ENCODE measurements around the gene MKKS.
"Not testable (repeated sequence)": the region's sequence is repeated elsewhere in the genome, so short reads cannot be mapped to it uniquely, and the experiment has no call there.

Gene MKKS

DNA sequence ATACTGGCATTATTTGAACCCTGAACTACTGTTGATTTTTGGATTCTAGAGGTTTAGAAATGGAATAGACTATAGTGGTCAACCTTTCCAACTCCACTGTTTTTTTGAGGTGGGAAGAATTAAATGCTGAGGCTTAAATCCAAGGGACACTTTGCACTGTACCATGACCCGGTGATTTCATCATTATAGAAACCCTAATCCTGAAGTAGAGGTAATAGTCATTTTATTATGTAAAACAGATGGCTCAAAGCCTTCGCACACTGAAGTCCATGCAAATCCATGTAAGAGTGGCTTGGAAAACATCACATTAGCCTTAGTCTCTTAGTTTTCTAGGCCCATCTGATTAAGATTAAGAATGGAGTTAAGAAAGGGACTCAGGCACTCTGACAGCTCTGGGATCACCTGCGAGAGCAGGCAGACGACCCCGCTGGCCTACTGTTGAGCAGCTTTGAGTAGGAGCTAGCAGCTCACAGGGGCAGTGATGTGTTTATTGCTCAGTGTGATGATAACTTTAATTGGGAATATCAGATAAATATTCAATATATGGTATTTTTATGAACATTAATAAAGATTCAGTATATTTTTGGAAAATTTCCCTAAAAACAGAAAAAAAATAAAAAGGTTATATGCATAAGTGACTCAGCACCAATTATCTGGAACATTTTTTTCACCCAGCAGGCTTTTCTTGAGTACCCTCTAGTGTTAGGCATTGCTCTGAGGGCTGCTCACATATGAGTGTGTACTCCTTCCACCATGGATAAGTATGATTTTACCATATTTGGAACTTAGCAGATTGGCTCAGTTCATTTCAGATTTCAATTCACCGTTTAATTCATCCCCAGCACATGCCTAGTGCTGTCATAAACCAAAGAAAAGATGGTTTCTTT, 14.5 kb upstream of the MKKS start:
- peak; percentile 38 for DNase-seq

DNA sequence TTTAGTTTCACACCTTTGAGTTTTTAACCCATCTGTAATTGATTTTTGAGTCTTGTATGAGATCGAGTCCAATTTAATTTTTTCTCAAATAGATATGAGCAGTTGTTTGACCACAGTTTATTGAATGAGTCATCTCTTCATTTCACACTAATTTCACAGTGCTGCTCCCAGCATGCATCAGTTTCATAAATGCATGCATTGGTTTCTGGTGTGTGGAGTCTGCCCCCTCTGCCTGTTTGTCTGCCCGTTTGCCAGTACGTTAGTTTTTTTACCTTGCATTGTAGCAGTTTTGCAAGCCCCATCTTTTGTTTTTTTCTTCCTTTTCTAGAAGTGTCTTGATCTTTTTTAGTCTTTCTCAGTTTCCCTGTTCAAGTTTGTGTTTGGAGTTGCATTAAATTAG, 13.0 kb upstream of the MKKS start:
- peak; percentile 78 for DNase-seq

DNA sequence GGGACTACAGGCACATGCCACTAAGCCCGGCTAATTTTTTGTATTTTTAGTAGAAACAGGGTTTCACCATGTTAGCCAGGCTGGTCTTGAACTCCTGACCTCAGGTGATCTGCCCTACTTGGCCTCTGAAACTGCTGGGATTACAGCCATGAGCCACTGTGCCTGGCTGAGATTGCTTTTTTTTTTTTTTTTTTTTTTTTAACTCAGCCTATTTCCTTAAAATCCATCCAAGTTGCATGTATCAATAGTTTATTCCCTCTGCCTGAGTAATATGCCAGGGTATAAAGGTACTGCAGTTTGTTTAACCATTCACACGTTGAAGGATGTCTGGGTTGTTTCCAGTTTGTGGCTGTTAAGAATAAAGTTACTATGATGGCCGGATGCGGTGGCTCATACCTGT, 11.7 kb upstream of the MKKS start:
- DNase-seq: no peak

DNA sequence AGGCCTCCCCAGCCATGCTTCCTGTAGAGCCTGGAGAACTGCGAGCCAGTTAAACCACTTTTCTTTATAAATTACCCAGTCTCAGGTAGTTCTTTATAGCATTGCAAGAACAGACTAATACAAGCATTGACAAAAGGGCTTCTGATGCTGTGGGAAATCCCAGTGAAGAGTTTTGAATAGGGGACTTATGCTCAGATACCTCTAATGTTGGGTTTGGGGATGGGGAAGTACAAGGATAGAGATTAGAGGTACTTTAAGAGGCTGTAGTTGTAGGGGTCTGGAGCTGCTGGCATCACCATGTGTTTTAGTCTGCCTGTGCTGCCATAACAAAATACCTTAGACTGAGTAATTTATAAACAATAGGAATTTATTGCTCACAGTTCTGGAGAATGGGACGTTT, 9.9 kb upstream of the MKKS start:
- no peak for DNase-seq

DNA sequence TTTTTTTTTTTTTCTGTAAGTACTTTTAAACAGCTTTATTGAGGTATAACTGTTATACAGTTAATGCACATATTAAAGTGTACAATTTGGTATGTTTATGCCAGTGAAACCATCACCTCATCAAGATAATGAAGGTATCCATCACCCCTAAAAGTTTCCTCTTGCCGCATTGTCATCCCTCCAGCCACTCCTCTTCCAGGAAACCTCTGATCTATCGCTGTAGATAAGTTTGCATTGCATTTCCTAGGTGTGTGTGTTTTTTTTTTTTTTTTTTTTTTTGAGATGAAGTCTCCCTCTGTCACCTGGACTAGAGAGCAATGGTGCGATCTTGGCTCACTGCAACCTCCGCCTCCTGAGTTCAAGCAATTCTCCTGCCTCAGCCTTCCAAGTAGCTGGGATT, 4.2 kb upstream of the MKKS start:
- DNase-seq: no peak

DNA sequence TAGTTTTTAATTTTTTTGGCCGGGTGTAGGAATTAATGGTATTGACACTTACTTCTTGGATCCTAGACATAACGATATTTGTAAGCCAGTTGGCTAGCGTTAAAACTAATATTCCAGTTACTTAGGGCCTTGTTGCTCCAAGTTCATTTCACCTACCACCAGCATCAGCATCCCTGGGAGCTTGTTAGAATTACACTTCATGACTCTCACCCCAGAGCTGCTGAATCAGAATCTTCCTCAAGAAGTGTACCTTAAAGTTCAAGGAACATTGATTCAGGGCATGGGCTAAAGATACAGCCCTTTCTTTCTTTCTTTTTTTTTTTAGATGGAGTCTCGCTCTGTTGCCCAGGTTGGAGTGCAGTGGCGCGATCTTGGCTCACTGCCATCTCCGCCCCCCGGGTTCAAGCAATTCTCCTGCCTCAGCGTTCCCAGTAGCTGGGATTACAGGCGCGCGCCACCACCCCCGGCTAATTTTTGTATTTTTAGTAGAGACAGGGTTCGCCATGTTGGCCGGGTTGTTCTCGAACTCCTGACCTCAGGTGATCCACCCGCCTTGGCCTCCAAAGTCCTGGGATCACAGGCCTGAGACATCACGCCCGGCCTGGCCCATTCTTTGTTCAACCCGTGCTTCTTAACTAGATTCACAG, 2.2 kb upstream of the MKKS start:
- no peak for DNase-seq

DNA sequence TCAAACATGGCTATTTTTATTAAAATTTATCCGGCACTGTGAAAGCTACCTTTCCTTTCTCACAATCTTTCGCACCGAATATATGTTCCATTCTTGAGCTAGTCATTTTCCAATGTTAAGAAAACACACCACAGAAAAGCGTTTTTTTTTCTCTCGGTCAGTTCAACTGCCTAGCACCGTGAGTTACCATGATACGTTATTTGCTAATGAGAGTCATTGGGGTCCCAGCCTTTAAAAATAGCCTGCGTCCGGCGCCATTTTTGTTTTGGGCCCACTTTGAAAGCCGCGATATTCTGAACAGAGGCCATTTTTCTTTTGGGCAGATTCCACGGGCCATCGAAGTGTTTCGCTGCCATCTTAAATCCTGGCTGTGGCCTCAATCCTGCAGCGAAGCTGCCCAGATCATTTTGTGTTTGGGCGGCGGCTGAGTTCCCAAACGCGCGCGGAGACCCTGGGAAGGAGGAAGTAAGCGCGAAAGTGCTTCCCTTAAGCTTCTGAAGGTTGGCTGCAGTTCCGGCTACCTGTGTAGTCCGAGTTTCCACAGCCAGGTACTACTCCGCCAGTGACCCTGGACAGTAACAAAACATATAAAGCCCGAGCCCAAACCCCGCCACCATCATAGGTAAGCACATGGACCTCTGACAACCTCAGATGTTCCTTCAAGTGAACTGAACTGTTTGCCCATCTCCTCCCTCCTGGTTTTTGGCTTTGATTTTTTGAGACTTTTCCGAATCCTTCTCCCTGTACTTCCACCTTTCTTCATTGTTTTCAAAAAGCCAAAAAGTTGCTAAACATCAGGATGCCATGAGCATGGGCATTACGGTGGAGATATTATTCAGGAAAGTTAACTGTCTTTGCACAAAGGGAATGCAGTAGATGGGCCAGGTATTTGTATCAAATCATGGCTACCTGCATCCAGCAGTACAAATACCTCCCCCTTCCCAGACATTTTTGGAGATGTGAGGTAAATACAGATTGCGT, 1.1 kb upstream of the MKKS start, which contains the start of gene SLX4IP:
Gene SLX4IP (plus strand): TSS at position 474 of the 981 bp plus-strand sequence. CDS start 22,900 bp downstream, outside the sequence.
- peak; percentile 97 for DNase-seq

DNA sequence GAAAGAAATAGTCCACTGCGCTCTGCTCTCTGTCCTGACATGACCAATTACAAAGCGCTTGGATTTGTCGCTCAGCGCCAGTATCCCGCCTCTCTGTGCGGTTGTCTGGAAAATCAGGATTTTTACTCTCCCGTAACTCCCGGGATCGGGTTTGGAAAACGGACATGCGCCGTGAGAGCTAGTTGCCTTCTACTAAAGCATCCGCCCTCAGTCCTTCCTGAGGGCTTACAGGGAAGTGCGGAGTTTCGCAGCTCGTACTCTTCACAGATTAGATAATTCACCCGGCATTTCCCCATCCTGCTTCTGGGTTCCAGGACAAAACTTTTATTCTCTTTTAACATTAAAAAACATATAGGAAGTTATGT, 427 bp upstream of the MKKS start:
- DNase-seq: peak; percentile 99

DNA sequence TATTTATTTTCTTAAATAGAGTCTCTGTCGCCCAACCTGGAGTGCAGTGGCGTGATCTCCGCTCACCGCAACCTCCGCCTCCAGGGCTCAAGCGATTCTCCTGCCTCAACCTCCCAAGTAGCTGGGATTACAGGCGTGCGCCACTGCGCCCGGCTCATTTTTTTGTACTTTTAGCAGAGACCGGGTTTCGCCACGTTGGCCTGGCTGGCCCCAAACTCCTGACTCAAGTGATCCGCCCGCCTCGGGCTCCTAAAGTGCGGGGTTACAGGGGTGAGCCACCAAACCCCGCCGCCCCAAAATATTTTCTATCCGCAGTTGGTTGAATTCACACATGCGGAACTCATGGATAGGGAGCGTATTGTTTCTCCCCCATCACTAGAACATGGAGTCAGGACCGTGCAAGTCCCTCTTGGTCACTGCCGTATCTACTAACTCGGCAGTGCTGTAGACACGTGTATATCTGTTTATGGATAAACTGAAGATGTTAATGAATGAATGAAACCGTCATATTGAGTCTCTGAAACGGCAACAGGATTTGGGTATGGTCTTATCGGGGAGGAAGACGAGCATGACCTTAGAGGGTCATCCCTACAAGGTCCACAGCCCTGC, 904 bp downstream of the MKKS start:
- no peak for DNase-seq

DNA sequence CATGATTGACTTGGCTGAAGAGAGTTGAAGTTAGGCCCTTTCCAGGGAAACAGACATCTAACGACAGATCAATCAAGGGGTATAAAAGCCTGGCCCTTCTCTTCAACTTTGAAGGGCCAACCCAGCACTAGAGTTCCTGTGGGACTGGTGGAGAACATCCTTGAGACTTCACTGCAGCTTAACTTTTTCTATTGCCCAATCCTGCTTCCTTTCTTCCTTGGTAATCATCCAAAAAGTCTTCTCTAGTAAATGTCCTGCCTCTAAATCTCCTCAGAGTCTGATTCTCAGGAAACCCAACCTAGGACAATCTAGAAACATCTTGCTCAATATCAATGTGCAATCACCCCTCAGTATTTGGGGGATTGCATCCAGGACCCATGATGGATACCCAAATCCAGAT, 1.9 kb downstream of the MKKS start:
- DNase-seq: no peak

DNA sequence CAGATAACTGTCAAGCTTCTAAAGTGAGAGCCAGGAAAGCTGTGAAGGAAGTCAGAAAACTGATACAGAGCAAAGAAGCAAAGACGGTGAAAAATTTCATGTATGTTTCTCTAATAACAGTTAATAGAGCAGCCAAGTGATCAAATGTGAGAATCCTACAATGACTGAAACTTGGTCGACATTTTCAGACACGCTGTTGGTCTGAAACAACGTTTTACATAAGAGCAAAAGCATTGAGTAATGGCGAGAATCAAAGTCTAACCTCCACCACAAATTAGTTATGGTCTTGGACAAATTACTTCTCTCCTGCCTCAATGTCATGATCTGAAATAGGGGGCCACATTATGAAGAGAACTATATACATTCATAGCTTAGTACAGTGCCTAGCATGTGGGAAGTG, 3.3 kb downstream of the MKKS start:
- no peak for DNase-seq

DNA sequence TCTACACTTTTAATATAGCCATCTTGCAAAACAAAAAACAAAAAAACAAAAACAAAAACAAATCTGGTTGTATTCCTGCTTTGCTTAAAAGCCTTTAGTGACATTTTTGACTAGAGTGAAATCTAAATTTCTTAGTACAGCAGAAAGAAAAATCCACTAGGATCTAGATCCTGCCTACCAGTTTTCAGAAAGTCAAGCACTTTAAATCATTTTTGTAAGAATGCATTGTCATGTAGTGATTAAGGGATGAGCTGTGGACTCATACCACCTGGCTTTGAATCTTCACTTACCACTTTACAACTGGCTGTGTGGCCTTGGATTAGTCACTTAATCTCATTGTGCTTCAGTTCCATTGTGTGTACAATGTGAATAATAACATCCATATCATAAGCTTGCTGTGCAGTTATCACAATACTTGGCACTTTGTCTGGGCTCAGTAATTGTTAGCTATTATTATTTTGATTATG, 4.0 kb downstream of the MKKS start:
- no peak for DNase-seq

DNA sequence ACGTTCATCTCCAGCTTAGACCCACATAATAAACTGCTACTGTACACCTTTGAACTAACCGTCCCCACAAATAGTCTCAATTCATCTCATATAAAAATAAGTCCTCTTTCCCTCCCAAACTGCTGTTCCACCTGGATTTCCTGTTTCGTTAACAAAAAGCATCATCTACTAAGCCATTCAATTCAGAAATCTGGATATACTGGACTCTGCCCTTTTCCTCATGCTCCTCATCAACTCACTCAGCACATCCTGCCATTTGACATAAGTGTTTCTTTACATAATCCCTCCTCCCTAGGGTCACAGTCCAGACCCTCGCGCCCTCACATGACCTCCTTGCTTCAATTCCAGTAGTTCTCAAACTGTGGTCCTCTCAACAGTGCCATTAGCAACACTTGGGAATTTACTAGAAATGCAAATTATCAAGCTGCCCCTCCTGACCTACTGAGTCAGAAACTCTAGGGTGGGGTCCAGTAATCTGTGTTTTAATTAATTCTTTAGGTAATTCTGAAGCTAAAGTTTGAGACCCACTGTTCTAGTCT, 4.5 kb downstream of the MKKS start:
- DNase-seq: no peak

DNA sequence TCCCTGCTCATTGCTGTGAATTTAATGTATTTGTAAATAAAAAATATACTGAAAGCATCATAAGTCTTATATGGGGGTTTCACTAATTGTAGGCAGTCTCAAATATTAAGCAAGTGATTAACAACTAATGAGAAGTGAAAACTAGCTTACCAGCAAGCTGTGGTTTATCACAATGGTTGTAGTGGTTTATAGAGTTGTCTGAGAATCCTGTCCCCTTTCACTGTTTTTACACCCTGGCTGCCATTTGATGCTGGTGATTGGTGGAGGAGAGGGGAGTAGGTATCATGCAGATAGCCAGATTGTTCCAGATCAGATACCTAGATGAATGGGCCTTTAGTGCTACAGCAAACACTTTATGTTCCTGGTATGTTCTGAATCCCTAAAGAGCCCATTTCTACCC, 6.0 kb downstream of the MKKS start:
- no peak for DNase-seq

DNA sequence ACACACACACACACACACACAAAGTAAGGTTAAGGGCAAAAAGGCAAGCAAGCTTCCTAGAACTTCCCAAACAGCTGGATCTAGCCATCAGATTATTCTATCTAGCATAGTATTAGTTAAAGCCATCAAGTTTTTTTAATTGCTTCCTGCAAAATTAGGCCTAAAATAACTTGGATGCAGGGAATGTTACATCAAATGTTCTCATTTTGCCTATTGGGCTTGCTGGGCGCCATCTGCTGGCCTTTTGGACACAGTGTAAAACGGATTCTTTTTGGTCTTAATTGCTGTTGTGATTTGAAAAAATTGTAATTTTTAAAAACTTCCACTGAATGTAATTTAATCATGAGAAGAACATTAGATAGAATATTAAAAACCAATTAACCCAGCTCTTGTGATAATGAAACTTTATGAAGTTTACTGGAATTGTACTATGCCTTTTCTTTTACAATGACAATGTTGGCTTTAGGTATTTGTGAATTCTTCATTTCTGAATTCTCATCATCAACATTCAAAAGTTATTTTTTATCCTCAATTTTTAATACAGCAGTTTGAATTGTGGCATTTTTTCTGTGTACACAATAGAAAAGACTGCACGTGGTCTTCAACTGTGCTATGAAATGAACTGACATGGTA, 6.8 kb downstream of the MKKS start:
- DNase-seq: peak; percentile 60

DNA sequence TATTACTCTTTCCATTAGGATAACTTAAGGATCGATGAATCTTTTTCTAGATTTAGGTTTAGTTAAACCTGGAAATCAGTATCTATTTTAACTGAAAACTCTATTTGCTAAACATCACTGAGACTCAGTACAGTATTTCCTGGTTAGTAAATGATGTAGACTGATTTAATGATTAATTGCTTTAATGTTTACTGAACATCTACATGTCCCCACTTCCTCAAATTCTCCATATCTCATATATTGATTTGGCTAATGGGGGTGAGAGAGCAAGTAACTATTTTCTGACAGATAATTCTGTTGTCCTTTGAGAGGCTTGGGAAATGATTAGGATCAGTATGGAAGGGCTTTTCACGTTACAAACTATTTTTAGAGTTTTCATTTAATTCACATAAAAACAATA, 10.3 kb downstream of the MKKS start:
- no peak for DNase-seq

DNA sequence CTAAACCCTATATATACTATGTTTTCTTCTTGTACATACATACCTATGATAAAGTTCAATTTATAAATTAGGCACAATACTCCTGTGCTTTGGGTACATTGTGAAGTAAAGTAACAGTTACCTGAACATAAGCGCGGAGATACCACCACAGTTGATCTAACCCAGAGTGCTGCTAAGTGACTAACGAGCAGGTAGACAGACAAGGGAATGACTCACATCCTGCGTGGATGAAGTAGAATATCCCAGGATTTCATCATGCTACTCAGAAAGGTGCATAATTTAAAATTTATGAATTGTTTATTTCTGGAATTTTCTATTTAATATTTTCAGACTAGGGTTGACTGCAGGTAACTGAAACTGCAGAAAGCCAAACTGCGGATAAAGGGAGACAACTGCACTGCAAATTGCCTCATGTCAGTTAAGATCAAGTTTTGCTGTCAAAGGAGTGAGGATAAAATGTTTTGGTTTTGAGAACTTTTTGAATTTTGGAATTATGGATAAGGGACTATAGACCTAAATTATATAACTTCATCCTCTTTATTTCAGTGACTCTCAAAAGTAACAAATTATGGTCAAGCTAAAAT, 14.4 kb downstream of the MKKS start:
- DNase-seq: peak; percentile 25

DNA sequence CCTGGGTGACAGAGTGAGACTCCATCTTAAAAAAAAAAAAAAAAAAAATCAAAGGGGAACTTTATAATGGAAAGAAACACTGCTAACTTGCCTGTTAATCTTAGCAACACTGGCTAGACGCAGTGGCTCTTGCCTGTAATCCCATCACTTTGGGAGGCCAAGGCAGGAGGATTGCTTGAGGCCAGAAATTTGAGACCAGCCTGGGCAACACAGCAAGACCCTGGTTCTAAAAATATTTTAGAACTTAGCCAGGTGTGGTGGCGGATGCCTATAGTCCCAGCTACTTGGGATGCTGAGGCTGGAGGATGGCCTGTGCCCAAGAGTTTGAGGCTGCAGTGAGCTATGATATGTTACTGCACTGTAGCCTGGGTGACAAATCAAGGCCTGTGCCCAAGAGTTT, 16.8 kb downstream of the MKKS start:
- not testable (repeated sequence) for DNase-seq

DNA sequence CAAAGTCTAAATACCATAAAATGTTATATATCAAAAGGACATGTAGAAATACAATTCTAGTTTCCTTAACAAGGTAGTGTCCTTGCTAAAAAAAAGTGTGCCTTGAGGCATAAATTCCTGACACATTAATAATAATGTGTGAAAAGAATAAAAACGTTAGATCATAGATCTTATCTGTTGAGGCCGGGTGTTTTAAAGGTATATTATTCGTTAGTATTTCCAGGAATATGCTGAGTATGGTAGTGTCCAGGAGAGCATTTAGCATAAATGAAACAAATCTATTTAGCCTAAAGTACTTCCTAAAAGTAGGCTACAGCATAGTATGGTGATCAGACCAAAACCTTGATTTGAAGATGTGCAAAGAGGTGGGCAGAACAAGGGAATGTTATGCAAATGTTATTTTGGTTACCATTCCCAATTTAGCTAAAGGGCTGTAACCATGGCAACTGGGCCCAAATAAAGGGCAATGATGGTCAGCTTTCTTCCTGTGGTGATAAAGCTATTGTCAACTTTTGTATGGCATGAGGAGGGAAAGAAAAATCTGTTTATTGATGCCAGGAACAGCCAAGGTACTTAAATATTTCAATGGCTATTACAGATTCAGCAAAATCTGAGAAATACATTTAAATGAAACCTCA, 18.9 kb downstream of the MKKS start:
- no peak for DNase-seq

DNA sequence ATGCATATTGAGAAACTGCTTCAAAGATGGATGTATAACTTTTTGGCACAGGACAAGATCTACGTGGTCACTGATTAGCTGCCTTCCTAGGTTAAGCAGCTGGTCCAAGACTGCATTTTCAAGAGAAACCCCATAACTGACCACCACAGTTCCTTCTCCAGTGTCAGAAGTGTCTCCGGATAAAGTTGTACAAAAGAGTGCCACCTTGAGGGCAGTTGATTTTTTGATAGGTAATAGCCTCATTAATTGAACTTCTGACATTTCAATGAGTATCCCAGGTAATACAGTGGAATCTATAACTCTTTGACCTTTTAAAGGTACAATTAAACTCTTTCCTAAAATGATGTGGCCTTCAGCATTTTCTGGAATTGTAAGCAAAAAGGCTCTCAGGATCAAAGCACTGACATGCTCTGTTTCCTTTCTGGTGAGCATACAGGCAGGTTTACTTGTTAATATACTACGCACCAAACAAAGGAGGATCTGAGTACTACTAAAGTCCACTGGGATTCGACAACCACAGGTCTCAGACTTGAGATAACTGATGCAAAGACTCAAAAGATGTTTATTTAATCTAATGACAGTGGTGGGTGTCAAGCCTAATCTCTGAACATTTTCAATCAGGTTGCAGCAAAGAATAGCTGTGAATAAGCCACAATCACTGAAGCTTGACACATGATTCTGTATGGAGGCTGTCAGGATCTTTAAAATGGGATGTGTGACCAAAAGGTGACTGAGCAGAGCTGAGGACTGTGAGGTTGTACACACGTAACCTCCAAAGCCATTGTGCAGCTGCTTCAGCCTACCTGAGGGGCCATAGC, 21.2 kb downstream of the MKKS start:
- DNase-seq: no peak
